ENCODE results near the gene C19orf47. TPM values are rescaled to one million over a fixed set of nuclear protein-coding genes. Genes with fewer than 3 reads are reported as not detected.

C19orf47 gene
- total RNA-seq, 3 donors from 2014 or later (not counting 1 experiment from before 2014, with no cell fraction given), result 15.2 to 20.2 (median 16.1) TPM

GRCh38 chr19:40392894-40393517 lies 44.8 kb upstream of the C19orf47 start:
- Mint-ChIP-seq H3K4me1 (no peaks in the 10 kb centered on the region), H3K27me3 (ENCODE audit: low read depth in 2 of 2) (no peaks in the 10 kb centered on the region), H3K4me3 (no peak overlapping the region), H3K36me3 (no peaks in the 10 kb centered on the region), H3K27ac (peak overlapping the region in 1 of 2 donors; percentile 76), H3K9me3 (no peaks in the 10 kb centered on the region)
- Histone ChIP-seq H3K27me3 (ENCODE audit: control insufficient read depth, insufficient read depth, low read length) (no peaks in the 10 kb centered on the region), H3K4me3 (ENCODE audit: low read length) (no peak overlapping the region), H3K36me3 (ENCODE audit: control insufficient read depth, insufficient read depth, low read length) (no peaks in the 10 kb centered on the region), H3K27ac (ENCODE audit: low read length) (no peak overlapping the region), H3K4me1 (ENCODE audit: control insufficient read depth, insufficient read depth, low read length) (peaks cover under 1% of the 10 kb centered on the region), H3K9me3 (ENCODE audit: control insufficient read depth, insufficient read depth, low read length) (no peaks in the 10 kb centered on the region)
- no peak for DNase-seq
- 76% methylated on average over 9 of the region's 9 CpGs for WGBS (ENCODE audit: insufficient coverage)
- intact Hi-C loops (cut with micrococcal nuclease), result no loop called here
- ATAC-seq, result no peak
- no peak for TF ChIP-seq CTCF (IDR thresholded peaks at IDR 0.05)

GRCh38 chr19:40392123-40392522 lies 43.9 kb upstream of the C19orf47 start:
- H3K4me3 Mint-ChIP-seq, result no peak overlapping the region
- ATAC-seq (no peak), DNase-seq (no peak)
- no peaks in the 10 kb centered on the region for H3K36me3 ChIP-seq (ENCODE audit: control insufficient read depth, insufficient read depth, low read length)
- H3K9me3 Mint-ChIP-seq, result no peaks in the 10 kb centered on the region
- no peak for TF ChIP-seq CTCF (IDR thresholded peaks at IDR 0.05)
- no peak overlapping the region for H3K27ac ChIP-seq (ENCODE audit: low read length)
- no peaks in the 10 kb centered on the region for H3K4me1 ChIP-seq (ENCODE audit: control insufficient read depth, insufficient read depth, low read length)
- H3K36me3 Mint-ChIP-seq, result no peaks in the 10 kb centered on the region
- intact Hi-C loops (cut with micrococcal nuclease), result no loop called here
- H3K27me3 Mint-ChIP-seq (ENCODE audit: low read depth in 2 of 2), result peaks cover 0 to 3% of the 10 kb centered on the region in 2 donors
- peak overlapping the region in 1 of 2 donors; percentile 76 for H3K27ac Mint-ChIP-seq
- no peaks in the 10 kb centered on the region for H3K27me3 ChIP-seq (ENCODE audit: control insufficient read depth, insufficient read depth, low read length)
- no peak overlapping the region for H3K4me3 ChIP-seq (ENCODE audit: low read length)
- WGBS (ENCODE audit: insufficient coverage), result 78% methylated on average over 8 of the region's 8 CpGs
- no peaks in the 10 kb centered on the region for H3K9me3 ChIP-seq (ENCODE audit: control insufficient read depth, insufficient read depth, low read length)
- H3K4me1 Mint-ChIP-seq, result no peaks in the 10 kb centered on the region

GRCh38 chr19:40390084-40390742 lies 42.0 kb upstream of the C19orf47 start, which contains the start of gene HIPK4:
Gene HIPK4 (minus strand): TSS chr19:40390181. CDS start chr19:40389902, 279 bp downstream.
- H3K9me3 ChIP-seq (ENCODE audit: control insufficient read depth, insufficient read depth, low read length), result no peaks in the 10 kb centered on the region
- Mint-ChIP-seq H3K27ac (no peak within 1 kb of the TSS), H3K36me3 (no peaks in the 10 kb centered on the region), H3K4me1 (no peaks in the 10 kb centered on the region), H3K27me3 (ENCODE audit: low read depth in 2 of 2) (peaks cover 0 to 6% of the 10 kb centered on the region in 2 donors), H3K4me3 (no peak within 1 kb of the TSS), H3K9me3 (no peaks in the 10 kb centered on the region)
- no peaks in the 10 kb centered on the region for H3K36me3 ChIP-seq (ENCODE audit: control insufficient read depth, insufficient read depth, low read length)
- intact Hi-C loops (cut with micrococcal nuclease), result no loop called here
- no peaks in the 10 kb centered on the region for H3K27me3 ChIP-seq (ENCODE audit: control insufficient read depth, insufficient read depth, low read length)
- ATAC-seq, result no peak
- WGBS (ENCODE audit: insufficient coverage), result 88% methylated on average over 10 of the region's 10 CpGs
- H3K27ac ChIP-seq (ENCODE audit: low read length), result no peak within 1 kb of the TSS
- DNase-seq, result no peak
- no peak for TF ChIP-seq CTCF (IDR thresholded peaks at IDR 0.05)
- no peak within 1 kb of the TSS for H3K4me3 ChIP-seq (ENCODE audit: low read length)
- no peaks in the 10 kb centered on the region for H3K4me1 ChIP-seq (ENCODE audit: control insufficient read depth, insufficient read depth, low read length)
